ENCODE data around the gene SLC17A7.

SLC17A7 gene

GRCh38 chr19:49407079-49407478 lies 34.2 kb downstream of the SLC17A7 start:
- DNase-seq (ENCODE audit: low spot score), result no peak

GRCh38 chr19:49403404-49404187 lies 37.7 kb downstream of the SLC17A7 start:
- DNase-seq (ENCODE audit: low spot score), result no peak

GRCh38 chr19:49400029-49400428 lies 41.3 kb downstream of the SLC17A7 start:
- no peak for DNase-seq (ENCODE audit: low spot score)

GRCh38 chr19:49398931-49399330 lies 42.4 kb downstream of the SLC17A7 start:
- no peak for DNase-seq (ENCODE audit: low spot score)

GRCh38 chr19:49398001-49398615 lies 43.2 kb downstream of the SLC17A7 start:
- no peak for DNase-seq (ENCODE audit: low spot score)

GRCh38 chr19:49396738-49397505 lies 44.4 kb downstream of the SLC17A7 start:
- DNase-seq (ENCODE audit: low spot score), result no peak

GRCh38 chr19:49395581-49396407 lies 45.5 kb downstream of the SLC17A7 start:
- no peak for DNase-seq (ENCODE audit: low spot score)

- DNase-seq (ENCODE audit: low spot score), result no peak
Measured at GRCh38 chr19:49393881-49394280, 47.4 kb downstream of the SLC17A7 start.

- DNase-seq (ENCODE audit: low spot score), result peak; percentile 81
Measured at GRCh38 chr19:49391581-49392399, 49.5 kb downstream of the SLC17A7 start.

- no peak for DNase-seq (ENCODE audit: low spot score)
Measured at GRCh38 chr19:49390929-49391359, 50.4 kb downstream of the SLC17A7 start.

- DNase-seq (ENCODE audit: low spot score), result no peak
Measured at GRCh38 chr19:49390131-49390928, 51.0 kb downstream of the SLC17A7 start.

- DNase-seq (ENCODE audit: low spot score), result no peak
Measured at GRCh38 chr19:49389406-49389805, 51.9 kb downstream of the SLC17A7 start.

GRCh38 chr19:49387936-49388372 lies 53.4 kb downstream of the SLC17A7 start, which contains the start of gene KASH5:
Gene KASH5, plus strand, starts transcription at chr19:49388249. Its CDS starts 2,635 bp downstream, at chr19:49390884.
- DNase-seq (ENCODE audit: low spot score), result no peak

GRCh38 chr19:49383599-49383998 lies 57.7 kb downstream of the SLC17A7 start:
- no peak for DNase-seq (ENCODE audit: low spot score)

GRCh38 chr19:49382639-49383038 lies 58.7 kb downstream of the SLC17A7 start:
- no peak for DNase-seq (ENCODE audit: low spot score)

- DNase-seq (ENCODE audit: low spot score), result no peak
Measured at GRCh38 chr19:49380391-49380790, 60.9 kb downstream of the SLC17A7 start.
